Measurements from ENCODE around the gene NPB.

GRCh38 chr17:81906476-81907218 is 4.6 kb downstream of the NPB start:
- TF ChIP-seq CTCF (conservative IDR thresholded peaks at IDR 0.05 in 1 of 2, IDR thresholded peaks at IDR 0.05 in 1 of 2; ENCODE audit: low read depth in 1 of 2, low read length in 2 of 2): no peak
- TF ChIP-seq EZH2 (IDR thresholded peaks at IDR 0.05; ENCODE audit: low read length, missing control alignments): no peak

All from fibroblast of lung (primary cell).